Fibroblast of skin of right quadriceps (primary cell): ENCODE data around the gene RANBP17.
"Not testable (repeated sequence)": the region's sequence is repeated elsewhere in the genome, so short reads cannot be mapped to it uniquely, and the experiment has no call there.

Experiments
- DNase-seq: peaks from one replicate; pipeline ENCODE4 v3.0.0-alpha.2; 2013

Gene RANBP17

GRCh38 chr5:170861917-170862766, at the start of gene RANBP17:
Gene RANBP17 (plus strand): TSS chr5:170862018.
- peak; percentile 81 for DNase-seq

- DNase-seq: no peak
Measured at GRCh38 chr5:170813231-170813630, 48.6 kb upstream of the RANBP17 start.

- no peak for DNase-seq
Measured at GRCh38 chr5:170817195-170817594, 44.6 kb upstream of the RANBP17 start.

GRCh38 chr5:170818232-170818631, 43.6 kb upstream of the RANBP17 start:
- peak; percentile 53 for DNase-seq

GRCh38 chr5:170819824-170820223, 42.0 kb upstream of the RANBP17 start:
- no peak for DNase-seq

- DNase-seq: no peak
Measured at GRCh38 chr5:170821257-170821800, 40.5 kb upstream of the RANBP17 start.

GRCh38 chr5:170826117-170826516, 35.7 kb upstream of the RANBP17 start:
- DNase-seq: no peak

- DNase-seq: no peak
Measured at GRCh38 chr5:170832241-170832640, 29.6 kb upstream of the RANBP17 start.

GRCh38 chr5:170833981-170834380, 27.8 kb upstream of the RANBP17 start:
- DNase-seq: not testable (repeated sequence)

- no peak for DNase-seq
Measured at GRCh38 chr5:170836226-170836625, 25.6 kb upstream of the RANBP17 start.

- DNase-seq: no peak
Measured at GRCh38 chr5:170843870-170844269, 17.9 kb upstream of the RANBP17 start.

GRCh38 chr5:170844651-170845050, 17.2 kb upstream of the RANBP17 start:
- no peak for DNase-seq

- no peak for DNase-seq
Measured at GRCh38 chr5:170846416-170846815, 15.4 kb upstream of the RANBP17 start.

- no peak for DNase-seq
Measured at GRCh38 chr5:170846846-170847245, 15.0 kb upstream of the RANBP17 start.

GRCh38 chr5:170848033-170848432, 13.8 kb upstream of the RANBP17 start:
- DNase-seq: peak; percentile 22

- no peak for DNase-seq
Measured at GRCh38 chr5:170849374-170849773, 12.4 kb upstream of the RANBP17 start.

- no peak for DNase-seq
Measured at GRCh38 chr5:170854566-170854965, 7.3 kb upstream of the RANBP17 start.

- DNase-seq: no peak
Measured at GRCh38 chr5:170857066-170857465, 4.8 kb upstream of the RANBP17 start.

- DNase-seq: no peak
Measured at GRCh38 chr5:170860415-170860814, 1.4 kb upstream of the RANBP17 start.

- DNase-seq: no peak
Measured at GRCh38 chr5:170860818-170861666, 776 bp upstream of the RANBP17 start.

GRCh38 chr5:170861667-170861916, 226 bp upstream of the RANBP17 start:
- DNase-seq: no peak

- DNase-seq: peak; percentile 77
Measured at GRCh38 chr5:170863646-170864045, 1.8 kb downstream of the RANBP17 start.

GRCh38 chr5:170865622-170866021, 3.8 kb downstream of the RANBP17 start:
- no peak for DNase-seq

- DNase-seq: no peak
Measured at GRCh38 chr5:170867825-170868224, 6.0 kb downstream of the RANBP17 start.
